Chondrocyte (in vitro differentiated cells): ENCODE measurements around the gene MRGPRG. TPM values are rescaled to one million over a fixed set of nuclear protein-coding genes. Genes with fewer than 3 reads are reported as not detected.

ENCODE experiments used
- DNase-seq: peaks from one replicate; pipeline ENCODE4 v3.0.0; 2021; ENCODE audit warnings: mixed read lengths, low spot score
- H3K27ac Mint-ChIP-seq: one replicate; pipeline ENCODE4 v1.8.0; 2021; ENCODE audit warnings: mild to moderate bottlenecking, moderate library complexity, mixed read lengths; ENCODE audit not compliant: unreplicated experiment
- H3K27me3 Mint-ChIP-seq: 2 replicates; pipeline ENCODE4 v1.8.0; 2021; ENCODE audit warnings: low read depth, mixed read lengths
- H3K36me3 Mint-ChIP-seq: 2 replicates; pipeline ENCODE4 v1.8.0; 2021; ENCODE audit warnings: low read depth, mixed read lengths
- H3K4me1 Mint-ChIP-seq: 2 replicates; pipeline ENCODE4 v1.8.0; 2021; ENCODE audit warnings: low read depth, mild to moderate bottlenecking, mixed read lengths
- H3K4me3 Mint-ChIP-seq: one replicate; pipeline ENCODE4 v1.8.0; 2021; ENCODE audit warnings: mild to moderate bottlenecking, moderate library complexity, mixed read lengths; ENCODE audit not compliant: unreplicated experiment
- H3K9me3 Mint-ChIP-seq: 2 replicates; pipeline ENCODE4 v1.8.0; 2021; ENCODE audit warnings: low read depth, mixed read lengths
- total RNA-seq: library from RNA; stranded (reverse); gene quantifications from 3 replicates; pipeline ENCODE4 v1.2.1, GENCODE V29; 2021
- TF ChIP-seq, protein P1 (sequence below): fragments of 200-600 bp; sonication (generic); IDR thresholded peaks from 2 replicates; pipeline ENCODE4 v1.5.0; 2021; ENCODE audit warnings: antibody characterized with exemption, mild to moderate bottlenecking, moderate library complexity

The MRGPRG gene
- total RNA-seq, 1 donor from 2014 or later: not detected

DNA sequence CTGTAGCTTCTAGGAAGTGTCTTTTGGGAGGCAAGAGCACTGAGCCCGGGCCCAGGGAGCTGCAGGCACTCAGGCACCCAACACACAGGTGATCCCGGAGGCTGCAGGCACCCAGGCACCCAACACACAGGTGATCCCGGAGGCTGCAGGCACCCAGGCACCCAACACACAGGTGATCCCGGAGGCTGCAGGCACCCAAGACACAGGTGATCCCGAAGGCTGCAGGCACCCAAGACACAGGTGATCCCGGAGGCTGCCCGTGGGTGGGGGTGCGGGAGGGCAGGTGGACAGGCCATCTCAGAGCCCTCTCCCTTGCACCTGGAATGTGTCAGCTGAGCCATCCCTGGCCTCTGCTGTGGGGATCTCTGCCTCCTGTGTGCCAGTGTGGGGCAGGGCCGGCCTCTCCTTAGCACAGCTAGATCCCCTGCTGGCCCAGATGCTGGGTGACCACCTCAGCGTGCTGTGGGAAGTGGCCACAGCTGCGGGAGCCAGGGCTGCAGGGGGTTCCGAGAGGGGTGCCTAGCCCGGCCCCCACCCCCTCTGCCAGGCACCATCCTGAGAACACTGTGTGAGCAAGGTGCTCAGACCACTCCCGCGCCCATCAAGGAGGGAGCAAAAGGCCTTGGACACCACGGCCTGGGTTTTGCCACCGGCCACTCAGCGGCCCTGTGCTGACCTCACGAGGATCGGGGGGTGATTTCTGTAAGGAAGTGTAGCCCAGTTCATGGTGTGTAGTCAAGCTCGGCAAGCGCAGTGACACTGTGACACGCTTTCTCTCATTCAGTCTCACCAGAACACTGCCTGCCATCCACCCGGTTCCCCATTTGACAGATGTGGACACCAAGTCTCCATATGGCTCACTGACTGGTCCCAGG lies 14.2 kb downstream of the MRGPRG start:
- DNase-seq: peak; percentile 76
- Mint-ChIP-seq H3K4me1 (peaks cover 4% of the 10 kb centered on the region), H3K36me3 (no peaks in the 10 kb centered on the region), H3K27me3 (peaks cover 34% of the 10 kb centered on the region), H3K9me3 (no peaks in the 10 kb centered on the region), H3K4me3 (no peak overlapping the region), H3K27ac (no peak overlapping the region)
- TF ChIP-seq, protein P1, sequence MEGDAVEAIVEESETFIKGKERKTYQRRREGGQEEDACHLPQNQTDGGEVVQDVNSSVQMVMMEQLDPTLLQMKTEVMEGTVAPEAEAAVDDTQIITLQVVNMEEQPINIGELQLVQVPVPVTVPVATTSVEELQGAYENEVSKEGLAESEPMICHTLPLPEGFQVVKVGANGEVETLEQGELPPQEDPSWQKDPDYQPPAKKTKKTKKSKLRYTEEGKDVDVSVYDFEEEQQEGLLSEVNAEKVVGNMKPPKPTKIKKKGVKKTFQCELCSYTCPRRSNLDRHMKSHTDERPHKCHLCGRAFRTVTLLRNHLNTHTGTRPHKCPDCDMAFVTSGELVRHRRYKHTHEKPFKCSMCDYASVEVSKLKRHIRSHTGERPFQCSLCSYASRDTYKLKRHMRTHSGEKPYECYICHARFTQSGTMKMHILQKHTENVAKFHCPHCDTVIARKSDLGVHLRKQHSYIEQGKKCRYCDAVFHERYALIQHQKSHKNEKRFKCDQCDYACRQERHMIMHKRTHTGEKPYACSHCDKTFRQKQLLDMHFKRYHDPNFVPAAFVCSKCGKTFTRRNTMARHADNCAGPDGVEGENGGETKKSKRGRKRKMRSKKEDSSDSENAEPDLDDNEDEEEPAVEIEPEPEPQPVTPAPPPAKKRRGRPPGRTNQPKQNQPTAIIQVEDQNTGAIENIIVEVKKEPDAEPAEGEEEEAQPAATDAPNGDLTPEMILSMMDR: no peak

DNA sequence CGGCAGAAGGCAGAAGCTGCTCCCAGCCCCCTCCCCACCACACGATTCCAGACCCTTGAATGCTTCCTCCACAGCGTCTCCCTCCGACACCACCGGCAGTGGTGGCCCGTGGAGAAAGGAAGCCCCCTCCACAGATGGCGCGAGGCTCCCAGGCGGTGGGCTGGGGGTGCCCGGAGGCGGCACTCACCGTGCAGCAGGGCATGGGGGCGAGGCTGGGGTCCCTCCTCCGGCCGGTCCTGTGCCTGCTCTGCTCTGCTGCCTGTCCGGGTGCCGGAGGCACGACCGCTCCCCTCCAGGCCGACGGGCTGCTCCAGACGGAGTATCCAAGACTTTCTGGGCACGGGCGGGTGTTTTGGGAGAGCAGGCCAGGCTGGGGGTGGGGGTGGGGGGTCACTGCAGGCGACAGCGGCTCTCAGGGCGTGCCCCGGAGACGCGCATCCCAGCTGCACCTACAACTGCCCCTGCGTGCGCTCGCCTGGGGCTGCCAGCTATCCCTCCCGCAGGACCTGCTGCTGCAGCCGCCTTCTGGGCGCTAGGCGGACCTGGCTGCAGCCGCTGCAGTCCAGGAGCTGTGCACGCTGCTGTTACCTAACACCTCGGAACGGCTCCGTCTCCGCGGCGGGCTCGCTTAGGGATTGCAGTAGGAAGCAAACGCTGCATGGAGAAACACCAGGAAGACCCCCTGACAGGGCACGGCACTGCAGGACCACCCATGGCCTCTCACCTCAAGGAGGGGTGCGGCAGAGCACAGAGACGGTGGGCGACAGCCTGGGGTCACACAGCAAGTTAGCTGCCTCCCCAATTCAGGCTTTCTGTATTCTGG lies 15.2 kb downstream of the MRGPRG start:
- no peaks in the 10 kb centered on the region for H3K36me3 Mint-ChIP-seq
- H3K4me3 Mint-ChIP-seq: no peak overlapping the region
- peaks cover 4% of the 10 kb centered on the region for H3K4me1 Mint-ChIP-seq
- TF ChIP-seq, protein P1: no peak
- H3K27me3 Mint-ChIP-seq: peaks cover 35% of the 10 kb centered on the region
- H3K27ac Mint-ChIP-seq: no peak overlapping the region
- no peaks in the 10 kb centered on the region for H3K9me3 Mint-ChIP-seq
- DNase-seq: peak; percentile 85

DNA sequence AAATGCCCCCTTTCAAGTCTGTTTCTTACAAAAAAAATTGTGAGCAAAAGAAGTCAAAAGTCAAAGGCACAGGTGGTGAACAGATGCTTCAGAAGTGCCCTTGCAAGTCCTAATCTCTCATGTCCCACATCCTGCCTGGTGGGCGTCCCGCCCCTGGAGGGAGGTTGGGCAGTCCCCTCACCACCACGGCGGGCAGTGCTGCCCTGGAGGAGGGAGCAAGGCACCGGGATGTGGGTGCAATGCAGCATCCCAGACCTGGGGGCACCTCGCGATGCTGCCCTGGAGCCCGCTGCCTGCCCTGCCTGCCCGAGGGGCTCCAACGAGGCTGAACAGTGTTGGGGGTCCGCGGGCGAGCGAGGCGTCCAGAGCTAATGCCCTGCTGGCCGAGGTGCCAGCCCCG lies 15.9 kb downstream of the MRGPRG start:
- peaks cover 36% of the 10 kb centered on the region for H3K27me3 Mint-ChIP-seq
- no peak overlapping the region for H3K27ac Mint-ChIP-seq
- H3K4me3 Mint-ChIP-seq: no peak overlapping the region
- peak; percentile 91 for DNase-seq
- H3K4me1 Mint-ChIP-seq: peaks cover 4% of the 10 kb centered on the region
- TF ChIP-seq, protein P1: no peak
- no peaks in the 10 kb centered on the region for H3K9me3 Mint-ChIP-seq
- no peaks in the 10 kb centered on the region for H3K36me3 Mint-ChIP-seq

DNA sequence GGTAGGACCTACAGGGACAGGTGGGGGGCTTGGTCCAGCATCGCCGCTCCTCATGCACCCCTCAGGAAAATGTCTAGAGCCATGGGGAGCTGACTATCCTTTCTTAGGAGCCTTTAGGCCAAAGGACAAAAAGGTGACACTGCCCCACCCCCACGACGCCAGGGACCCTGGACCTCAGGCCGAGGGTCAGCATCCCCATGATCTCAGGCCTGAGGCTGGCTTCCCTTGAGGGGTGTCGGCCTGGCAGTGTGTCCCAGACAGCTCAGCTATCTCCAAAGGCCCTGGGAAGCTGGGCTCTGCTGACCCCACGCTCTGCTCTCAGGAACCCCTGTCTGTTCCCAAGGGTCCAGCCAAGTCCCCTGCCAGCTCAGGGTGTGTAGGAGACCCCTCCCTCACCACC lies 16.3 kb downstream of the MRGPRG start:
- Mint-ChIP-seq H3K27me3 (peaks cover 36% of the 10 kb centered on the region), H3K4me1 (peaks cover 4% of the 10 kb centered on the region), H3K9me3 (no peaks in the 10 kb centered on the region), H3K27ac (no peak overlapping the region), H3K36me3 (no peaks in the 10 kb centered on the region), H3K4me3 (no peak overlapping the region)
- no peak for DNase-seq
- TF ChIP-seq, protein P1: no peak

DNA sequence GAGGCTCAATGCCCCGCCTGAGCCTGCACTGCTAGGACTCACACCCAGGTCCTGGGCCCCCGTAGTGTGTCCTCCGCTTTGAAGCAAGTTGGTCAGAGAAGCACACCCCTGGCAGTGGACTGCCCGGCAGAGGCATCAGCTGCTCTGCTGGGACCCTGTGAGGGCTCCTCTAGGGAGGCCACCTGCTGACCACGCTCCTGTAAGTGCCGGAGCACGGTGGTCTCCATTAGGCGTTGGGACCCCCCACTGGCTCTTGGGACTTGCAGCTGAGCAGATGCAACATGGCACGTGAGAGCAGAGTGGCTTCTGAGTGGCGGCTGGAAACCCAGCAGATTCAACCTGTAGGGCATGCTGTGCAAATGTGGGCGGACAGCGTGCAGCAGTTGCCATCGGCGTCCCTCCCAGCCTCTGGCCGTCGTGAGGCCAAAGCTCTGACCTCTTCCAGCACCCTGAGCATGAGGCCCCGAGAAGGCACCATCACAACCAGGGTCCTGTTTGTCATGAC lies 16.9 kb downstream of the MRGPRG start:
- Mint-ChIP-seq H3K9me3 (no peaks in the 10 kb centered on the region), H3K36me3 (no peaks in the 10 kb centered on the region), H3K27me3 (peaks cover 36% of the 10 kb centered on the region), H3K27ac (no peak overlapping the region), H3K4me1 (peaks cover 4% of the 10 kb centered on the region), H3K4me3 (no peak overlapping the region)
- DNase-seq: no peak
- TF ChIP-seq, protein P1: no peak
